ENCODE measurements around the gene CDCA4.

DNA sequence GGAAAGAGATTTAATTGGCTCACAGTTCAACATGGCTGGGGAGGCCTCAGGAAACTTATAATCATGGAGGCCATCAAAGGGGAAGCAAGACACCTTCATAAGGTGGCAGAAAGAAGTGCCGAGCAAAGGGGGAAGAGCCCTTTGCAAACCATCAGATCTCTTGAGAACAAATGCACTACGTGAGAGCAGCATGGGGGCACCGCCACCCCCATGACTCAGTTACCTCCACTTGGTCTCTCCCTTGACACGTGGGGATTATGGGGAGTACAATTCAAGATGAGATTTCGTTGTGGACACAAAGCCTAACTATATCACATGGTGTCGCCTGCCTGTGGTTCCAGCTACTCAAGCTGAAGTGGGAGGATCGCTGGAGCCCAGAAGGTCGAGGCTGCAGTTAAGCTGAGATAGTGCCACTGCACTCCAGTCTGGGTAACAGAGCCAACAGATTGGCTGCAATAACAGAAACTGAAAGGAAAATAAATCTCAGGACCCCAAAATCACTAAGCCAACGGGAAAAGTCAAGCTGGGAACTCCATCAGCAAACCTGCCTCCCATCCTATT is 10.0 kb upstream of the CDCA4 start:
- TF ChIP-seq, protein P1, sequence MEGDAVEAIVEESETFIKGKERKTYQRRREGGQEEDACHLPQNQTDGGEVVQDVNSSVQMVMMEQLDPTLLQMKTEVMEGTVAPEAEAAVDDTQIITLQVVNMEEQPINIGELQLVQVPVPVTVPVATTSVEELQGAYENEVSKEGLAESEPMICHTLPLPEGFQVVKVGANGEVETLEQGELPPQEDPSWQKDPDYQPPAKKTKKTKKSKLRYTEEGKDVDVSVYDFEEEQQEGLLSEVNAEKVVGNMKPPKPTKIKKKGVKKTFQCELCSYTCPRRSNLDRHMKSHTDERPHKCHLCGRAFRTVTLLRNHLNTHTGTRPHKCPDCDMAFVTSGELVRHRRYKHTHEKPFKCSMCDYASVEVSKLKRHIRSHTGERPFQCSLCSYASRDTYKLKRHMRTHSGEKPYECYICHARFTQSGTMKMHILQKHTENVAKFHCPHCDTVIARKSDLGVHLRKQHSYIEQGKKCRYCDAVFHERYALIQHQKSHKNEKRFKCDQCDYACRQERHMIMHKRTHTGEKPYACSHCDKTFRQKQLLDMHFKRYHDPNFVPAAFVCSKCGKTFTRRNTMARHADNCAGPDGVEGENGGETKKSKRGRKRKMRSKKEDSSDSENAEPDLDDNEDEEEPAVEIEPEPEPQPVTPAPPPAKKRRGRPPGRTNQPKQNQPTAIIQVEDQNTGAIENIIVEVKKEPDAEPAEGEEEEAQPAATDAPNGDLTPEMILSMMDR (IDR thresholded peaks at IDR 0.05; ENCODE audit: borderline replicate concordance, extremely low read depth, low read length, poor library complexity, severe bottlenecking) = no peak
- TF ChIP-seq EZH2 (IDR thresholded peaks at IDR 0.05; ENCODE audit: borderline replicate concordance, low read depth, low read length, severe bottlenecking) = no peak
